DND-41 (cell line): ENCODE measurements around the gene SEMA6A.
A peak's percentile ranks its signal among the peaks of the same experiment; 100 is the strongest.

Experiments used
- ATAC-seq: fragments of 200-7000 bp; cut with Tn5 transposase; 3 replicates; pipeline ENCODE4 v1.9.1; 2021; ENCODE audit warnings: low read depth; ENCODE audit not compliant: insufficient read depth
- DNase-seq: peaks from one replicate; pipeline ENCODE4 v3.0.0-alpha.2; 2020
- H2AFZ ChIP-seq: 2 replicates; pipeline ENCODE4 v1.6.0; 2012; ENCODE audit warnings: low read depth, low read length
- H3K27ac ChIP-seq: 2 replicates; pipeline ENCODE4 v1.5.1; 2012; ENCODE audit warnings: low read length, inconsistent platforms
- H3K27me3 ChIP-seq: fragments of 200-600 bp; sonication (generic); 2 replicates; pipeline ENCODE4 v1.6.0; 2012; ENCODE audit warnings: low read length, mild to moderate bottlenecking, inconsistent platforms; ENCODE audit not compliant: insufficient read depth, poor library complexity
- H3K36me3 ChIP-seq: 2 replicates; pipeline ENCODE4 v1.5.1; 2012; ENCODE audit warnings: low read length, inconsistent platforms; ENCODE audit not compliant: insufficient read depth
- H3K4me1 ChIP-seq: 2 replicates; pipeline ENCODE4 v1.5.1; 2012; ENCODE audit warnings: mild to moderate bottlenecking, low read length; ENCODE audit not compliant: insufficient read depth
- H3K4me2 ChIP-seq: 2 replicates; pipeline ENCODE4 v1.6.0; 2012; ENCODE audit warnings: mild to moderate bottlenecking, moderate library complexity, low read length, inconsistent platforms; ENCODE audit not compliant: insufficient read depth
- H3K4me3 ChIP-seq, 2 experiments: fragments of 200-600 bp in 1 of 2; shearing (Covaris generic) in 1 of 2; 2 replicates each; pipeline ENCODE4 v1.5.1; 2012 to 2016; ENCODE audit warnings: inconsistent platforms in 2 of 2, low read length in 2 of 2, mild to moderate bottlenecking in 2 of 2, low read depth in 1 of 2, moderate library complexity in 1 of 2
- H3K79me2 ChIP-seq: 2 replicates; pipeline ENCODE4 v1.6.0; 2012; ENCODE audit warnings: low read length, inconsistent platforms; ENCODE audit not compliant: insufficient read depth
- H3K9ac ChIP-seq: 2 replicates; pipeline ENCODE4 v1.6.0; 2012; ENCODE audit warnings: low read depth, mild to moderate bottlenecking, inconsistent platforms, low read length, moderate library complexity
- H3K9me3 ChIP-seq: 2 replicates; pipeline ENCODE4 v1.5.1; 2012; ENCODE audit warnings: low read length, moderate library complexity, mild to moderate bottlenecking, inconsistent platforms; ENCODE audit not compliant: insufficient read depth, severe bottlenecking
- H4K20me1 ChIP-seq: 2 replicates; pipeline ENCODE4 v1.6.0; 2012; ENCODE audit warnings: low read length; ENCODE audit not compliant: insufficient read depth
- EZH2 ChIP-seq: IDR thresholded peaks from 3 replicates; pipeline ENCODE4 v1.6.1; 2012; ENCODE audit warnings: borderline replicate concordance, low read depth, mild to moderate bottlenecking, moderate library complexity, low read length, inconsistent platforms; ENCODE audit not compliant: severe bottlenecking
- TF ChIP-seq, protein P1 (sequence below): IDR thresholded peaks from 2 replicates; pipeline ENCODE4 v1.5.1; 2012; ENCODE audit warnings: borderline replicate concordance, low read length, moderate library complexity, mild to moderate bottlenecking; ENCODE audit not compliant: poor library complexity, severe bottlenecking; ENCODE audit errors: extremely low read depth

Gene SEMA6A

DNA sequence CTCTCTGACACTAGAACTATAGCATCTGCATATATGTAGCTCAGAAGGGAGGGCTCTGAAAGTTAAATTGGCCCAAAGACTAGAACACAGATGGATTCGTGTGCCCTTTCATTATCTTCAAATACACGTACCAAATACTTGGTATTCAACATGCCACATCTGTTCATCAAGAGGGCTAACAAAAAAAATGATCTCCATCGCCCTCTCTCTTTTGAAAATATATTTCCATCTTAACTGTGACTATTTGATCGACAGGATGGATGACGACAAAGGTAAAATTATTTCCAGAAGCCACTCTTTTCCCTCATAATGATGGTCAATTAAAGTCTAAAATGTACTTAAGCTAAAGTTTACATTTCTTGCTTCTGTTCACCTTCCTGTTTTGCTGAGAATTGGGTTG is 77.0 kb downstream of the SEMA6A start:
- no peak for TF ChIP-seq EZH2
- TF ChIP-seq, protein P1, sequence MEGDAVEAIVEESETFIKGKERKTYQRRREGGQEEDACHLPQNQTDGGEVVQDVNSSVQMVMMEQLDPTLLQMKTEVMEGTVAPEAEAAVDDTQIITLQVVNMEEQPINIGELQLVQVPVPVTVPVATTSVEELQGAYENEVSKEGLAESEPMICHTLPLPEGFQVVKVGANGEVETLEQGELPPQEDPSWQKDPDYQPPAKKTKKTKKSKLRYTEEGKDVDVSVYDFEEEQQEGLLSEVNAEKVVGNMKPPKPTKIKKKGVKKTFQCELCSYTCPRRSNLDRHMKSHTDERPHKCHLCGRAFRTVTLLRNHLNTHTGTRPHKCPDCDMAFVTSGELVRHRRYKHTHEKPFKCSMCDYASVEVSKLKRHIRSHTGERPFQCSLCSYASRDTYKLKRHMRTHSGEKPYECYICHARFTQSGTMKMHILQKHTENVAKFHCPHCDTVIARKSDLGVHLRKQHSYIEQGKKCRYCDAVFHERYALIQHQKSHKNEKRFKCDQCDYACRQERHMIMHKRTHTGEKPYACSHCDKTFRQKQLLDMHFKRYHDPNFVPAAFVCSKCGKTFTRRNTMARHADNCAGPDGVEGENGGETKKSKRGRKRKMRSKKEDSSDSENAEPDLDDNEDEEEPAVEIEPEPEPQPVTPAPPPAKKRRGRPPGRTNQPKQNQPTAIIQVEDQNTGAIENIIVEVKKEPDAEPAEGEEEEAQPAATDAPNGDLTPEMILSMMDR, result peak; percentile 16
- Histone ChIP-seq H3K36me3 (no peaks in the 10 kb centered on the region), H3K9ac (no peak overlapping the region), H4K20me1 (no peaks in the 10 kb centered on the region), H3K79me2 (no peaks in the 10 kb centered on the region), H3K4me3 (no peak overlapping the region), H3K27me3 (no peaks in the 10 kb centered on the region), H3K27ac (no peak overlapping the region), H3K9me3 (no peaks in the 10 kb centered on the region), H3K4me1 (peaks cover 14% of the 10 kb centered on the region), H2AFZ (no peak overlapping the region), H3K4me2 (no peak overlapping the region)
- no peak for ATAC-seq
- no peak for DNase-seq

DNA sequence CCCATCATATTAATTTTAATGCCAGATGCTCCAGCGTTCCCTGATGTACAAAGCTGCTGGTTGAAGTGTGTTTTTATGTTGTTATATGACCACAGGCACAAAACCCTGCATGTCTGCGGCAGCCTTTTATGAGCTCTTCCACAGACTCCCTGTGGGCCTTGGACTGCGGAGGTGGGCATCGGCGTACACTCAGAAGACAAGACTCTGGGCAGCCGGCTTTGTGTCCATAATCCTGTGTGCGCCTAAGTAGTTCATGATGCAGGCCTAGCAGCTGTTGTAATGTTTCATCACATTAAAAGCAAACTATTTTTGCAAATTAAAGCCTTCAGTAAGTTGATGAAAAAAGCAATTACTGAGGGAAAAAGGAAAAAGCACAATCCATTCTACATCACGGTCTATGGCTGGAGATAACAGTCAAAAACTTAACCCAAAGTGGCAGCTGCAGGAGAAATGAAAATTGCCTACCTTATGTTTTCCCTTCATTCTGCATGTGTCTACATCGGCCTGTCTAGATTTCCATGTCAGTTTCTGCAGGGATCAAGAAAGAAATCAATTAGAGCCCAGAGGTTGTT is 78.8 kb downstream of the SEMA6A start:
- Histone ChIP-seq H3K27ac (no peak overlapping the region), H3K36me3 (no peaks in the 10 kb centered on the region), H2AFZ (no peak overlapping the region), H3K79me2 (no peaks in the 10 kb centered on the region), H3K9ac (no peak overlapping the region), H3K27me3 (no peaks in the 10 kb centered on the region), H4K20me1 (no peaks in the 10 kb centered on the region), H3K4me3 (no peak overlapping the region), H3K4me1 (peaks cover 31% of the 10 kb centered on the region), H3K9me3 (no peaks in the 10 kb centered on the region), H3K4me2 (no peak overlapping the region)
- TF ChIP-seq, protein P1, result no peak
- TF ChIP-seq EZH2, result no peak
- ATAC-seq (no peak), DNase-seq (no peak)

DNA sequence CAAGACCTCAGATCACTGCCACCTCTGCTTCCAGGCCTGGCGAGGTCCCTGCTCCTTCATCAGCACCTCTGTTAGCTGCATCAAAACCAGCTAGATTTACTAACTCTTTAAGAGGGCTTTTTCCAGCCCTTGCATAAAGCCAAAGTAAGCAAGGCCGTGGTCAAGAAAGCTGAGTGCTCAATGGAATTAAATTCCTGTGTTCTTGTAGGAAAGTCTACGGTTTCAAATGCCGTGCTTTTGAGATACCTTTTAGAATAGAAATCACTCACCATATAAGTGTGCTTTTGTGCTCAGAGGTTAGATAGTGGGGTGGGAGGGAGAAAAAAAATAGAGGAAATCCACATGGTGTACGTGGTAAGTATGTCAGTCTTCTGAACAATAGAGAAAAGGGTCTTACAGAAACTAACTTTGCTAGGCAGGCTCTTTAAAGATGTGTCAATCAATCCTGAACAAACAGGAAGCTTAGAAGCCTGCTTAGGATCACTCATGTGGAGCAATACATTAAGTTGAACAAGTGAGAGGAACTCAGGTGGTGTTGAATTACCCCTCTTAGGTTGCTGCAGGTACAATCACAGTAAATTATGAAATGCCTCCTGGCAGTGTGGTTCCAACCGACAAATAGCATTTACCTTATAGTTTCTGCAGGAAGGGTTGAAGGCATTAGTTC is 79.7 kb downstream of the SEMA6A start:
- H3K79me2 ChIP-seq, result no peaks in the 10 kb centered on the region
- DNase-seq (no peak), ATAC-seq (no peak)
- no peak overlapping the region for H2AFZ ChIP-seq
- no peak overlapping the region for H3K27ac ChIP-seq
- H3K27me3 ChIP-seq, result no peaks in the 10 kb centered on the region
- no peak overlapping the region for H3K4me3 ChIP-seq
- H3K4me2 ChIP-seq, result no peak overlapping the region
- H3K4me1 ChIP-seq, result peaks cover 35% of the 10 kb centered on the region
- no peak for TF ChIP-seq EZH2
- H3K9ac ChIP-seq, result no peak overlapping the region
- no peaks in the 10 kb centered on the region for H4K20me1 ChIP-seq
- no peaks in the 10 kb centered on the region for H3K9me3 ChIP-seq
- H3K36me3 ChIP-seq, result no peaks in the 10 kb centered on the region

DNA sequence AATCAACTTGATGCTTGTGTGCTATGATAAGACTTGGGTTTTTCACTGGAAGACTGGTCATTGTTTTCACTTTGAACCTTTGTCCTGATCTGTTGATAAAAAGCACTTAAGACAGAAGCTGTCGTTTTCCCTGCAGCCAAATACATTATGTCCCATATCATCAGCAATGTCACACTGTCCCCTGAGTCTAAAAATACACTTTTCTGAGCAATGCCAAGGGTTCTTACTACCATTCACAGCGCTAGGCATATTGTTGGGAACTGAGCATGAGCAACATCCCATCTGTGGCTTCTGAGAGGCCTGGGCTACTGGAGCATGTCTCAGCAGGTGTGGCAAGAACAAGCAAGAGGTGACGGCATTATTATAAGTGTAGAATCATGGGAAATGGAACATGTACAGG is 81.8 kb downstream of the SEMA6A start:
- Histone ChIP-seq H3K4me1 (peaks cover 35% of the 10 kb centered on the region), H3K27me3 (no peaks in the 10 kb centered on the region), H3K79me2 (no peaks in the 10 kb centered on the region), H4K20me1 (no peaks in the 10 kb centered on the region), H3K4me3 (no peak overlapping the region), H3K9me3 (no peaks in the 10 kb centered on the region), H3K36me3 (no peaks in the 10 kb centered on the region), H3K27ac (no peak overlapping the region), H2AFZ (no peak overlapping the region), H3K9ac (no peak overlapping the region), H3K4me2 (peak overlapping the region; percentile 53; the same call in 1 of the 2 replicates)
- ATAC-seq (peak; percentile 11; the same call in 1 of the 3 replicates), DNase-seq (no peak)
- TF ChIP-seq EZH2, result no peak
- TF ChIP-seq, protein P1, result no peak
